ENCODE data around the gene IL34.

DNA sequence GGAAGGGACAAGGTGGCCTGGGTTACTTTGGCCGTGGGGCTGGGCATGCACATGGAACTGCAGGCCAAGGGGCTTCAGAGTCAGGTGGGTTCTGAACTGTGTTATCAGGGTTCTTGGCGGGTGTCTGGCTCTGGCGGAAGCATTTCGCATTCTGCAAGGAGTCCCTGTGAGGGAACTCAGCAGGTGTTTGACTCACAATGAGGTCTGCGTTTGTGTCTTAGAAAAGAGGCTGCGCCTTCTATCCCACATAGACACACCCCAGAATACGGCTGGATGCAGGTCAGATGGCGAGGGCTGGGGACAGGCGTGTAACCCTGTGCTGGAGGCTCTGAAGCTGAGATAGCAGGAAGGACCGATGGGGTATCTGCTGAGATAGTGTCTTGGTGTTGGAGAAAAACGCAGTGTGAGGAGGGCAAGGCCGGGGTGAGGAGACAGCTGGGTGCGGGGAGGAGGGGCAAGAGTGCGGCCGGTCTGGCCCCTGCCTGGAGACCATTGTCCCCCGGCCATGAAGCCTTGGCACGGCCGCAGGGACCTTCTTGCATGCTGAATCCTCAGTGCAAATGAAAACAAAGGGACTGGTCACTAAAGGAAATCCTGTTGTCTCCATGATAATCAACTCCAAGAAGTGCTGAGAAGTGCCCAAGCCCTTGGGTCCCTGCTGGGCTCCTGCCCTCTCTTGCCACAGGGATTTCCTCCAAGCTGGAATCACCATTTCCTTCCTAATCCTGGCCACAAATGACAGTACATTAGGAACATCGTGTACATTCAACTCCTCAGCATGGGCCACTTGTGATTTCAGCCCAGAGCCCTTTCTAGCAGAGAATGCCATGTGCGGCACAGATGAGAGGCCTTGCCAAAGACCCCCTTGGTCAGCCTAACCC is 62.2 kb downstream of the IL34 start:
- TF ChIP-seq CTCF (IDR thresholded peaks at IDR 0.05; ENCODE audit: insufficient read depth, low read length, poor library complexity, severe bottlenecking), result no peak
- no peak for TF ChIP-seq EZH2phosphoT487 (conservative IDR thresholded peaks at IDR 0.05; ENCODE audit: low read length)

All from SU-DHL-6 (cell line).